Psoas muscle (tissue), 8 donors: ENCODE measurements around the gene CHN1. TPM values are rescaled to one million over a fixed set of nuclear protein-coding genes. Genes with fewer than 3 reads are reported as not detected.

Experiments used
- ATAC-seq, 4 donors: fragments of 200-7000 bp; cut with Tn5 transposase; one replicate each; pipeline ENCODE4 v1.9.1; 2020; ENCODE audit warnings: moderate library complexity in 3 of 4, mild to moderate bottlenecking in 2 of 4
- DNase-seq, 2 donors: peaks; one replicate each; pipeline ENCODE4 v3.0.0-alpha.2; 2020
- H3K27ac ChIP-seq: fragments of 200-600 bp; one replicate; pipeline ENCODE4 v1.8.0; 2022
- H3K27me3 ChIP-seq, 3 donors: fragments of 200-600 bp in 1 of 3; one replicate each; pipeline versions ENCODE4 v1.6.1 to v1.8.0; 2013 to 2022; ENCODE audit warnings: low read length in 2 of 3, mild to moderate bottlenecking in 2 of 3, moderate library complexity in 1 of 3; ENCODE audit not compliant: insufficient read depth in 3 of 3
- H3K36me3 ChIP-seq, 2 donors: fragments of 200-600 bp in 1 of 2; one replicate each; pipeline versions ENCODE4 v1.6.1 to v1.8.0; 2013 to 2022; ENCODE audit warnings: low read depth in 1 of 2, mild to moderate bottlenecking in 1 of 2, moderate library complexity in 1 of 2; ENCODE audit not compliant: insufficient read depth in 1 of 2
- H3K4me1 ChIP-seq: fragments of 200-600 bp; one replicate; pipeline ENCODE4 v1.8.0; 2022
- H3K4me3 ChIP-seq: fragments of 200-600 bp; one replicate; pipeline ENCODE4 v1.8.0; 2022; ENCODE audit warnings: mild to moderate bottlenecking
- H3K9me3 ChIP-seq: fragments of 200-600 bp; one replicate; pipeline ENCODE4 v1.8.0; 2022
- WGBS, 3 donors: extraction: QIAGEN DNeasy Blood & Tissue Kit; methylation state at CpG; one replicate each; pipeline versions ENCODE4 v1.1.6 to v1.1.7; 2013; 5-methylcytosine and 5-hydroxymethylcytosine counted together
- intact Hi-C, 2 donors: fragments of 100-400 bp; cut with DNase I; formaldehyde crosslinking; loops; one replicate each; pipeline versions ENCODE4 v1.11.0 to v1.14.2; 2022
- polyA plus RNA-seq, 3 donors: library from polyadenylated mRNA; stranded (reverse); fragments of 200-250 nt; gene quantifications; one replicate each; pipeline ENCODE4 v1.2.3, GENCODE V29; 2013
- total RNA-seq, 4 donors: library from RNA; stranded (reverse); fragmentation: NEBNext Ultra II Directional in 2 of 4; extraction: Animal tissue kit (Norgen Biotek cat#: 25700) in 2 of 4; gene quantifications; one replicate each; pipeline versions ENCODE4 v1.2.1 to v1.2.4, GENCODE V29; 2021 to 2023
- TF ChIP-seq, protein P1 (sequence below): fragments of 200-600 bp; IDR thresholded peaks from one replicate; pipeline ENCODE4 v1.8.0; 2022; ENCODE audit warnings: antibody characterized with exemption
- donor health status: healthy with polysubstance abuse.
- donor health status: DM: no; HTN: no; CAD: no; lungs with moderate emphysema.
- donor health status: Bipolar disorder and iron deficiency.
- donor health status: healthy.
- donor health status: DM: yes; HTN: yes; CAD: no.
- donor health status: DM: no; HTN: no; CAD: no.
- donor health status: DM: no; HTN: no; CAD: no.
- donor health status: DM: yes; HTN: yes; CAD: no.

Gene CHN1
- total and polyA plus RNA-seq, 7 donors, result 1.8 to 4.2 (median 2.3) TPM

DNA sequence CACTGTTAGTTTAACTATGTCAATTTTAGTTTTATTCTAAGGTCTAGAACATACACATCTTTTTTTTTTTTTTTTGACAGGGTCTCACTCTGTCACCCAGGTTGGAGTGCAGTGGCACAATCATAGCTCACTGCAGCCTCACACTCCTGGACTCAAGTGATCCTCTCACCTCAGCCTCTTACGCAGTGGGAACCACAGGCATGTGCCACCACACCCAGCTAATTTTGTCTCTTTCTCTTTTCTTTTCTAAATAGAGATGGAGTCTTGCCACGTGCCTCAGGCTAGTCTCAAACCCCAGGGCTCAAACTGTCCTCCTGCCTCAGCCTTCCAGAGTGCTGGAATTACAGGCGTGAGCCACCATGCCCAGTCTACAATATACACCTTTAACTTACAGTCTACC lies 171.4 kb downstream of the CHN1 start:
- 95 to 97% (median 96%) methylated on average over 3 of the region's 3 CpGs for WGBS, 3 donors
- intact Hi-C loops, result no loop called here
- ATAC-seq, result no peak
- Histone ChIP-seq H3K9me3 (no peaks in the 10 kb centered on the region), H3K27me3 (no peaks in the 10 kb centered on the region), H3K4me3 (no peak overlapping the region), H3K27ac (no peak overlapping the region), H3K36me3 (no peaks in the 10 kb centered on the region), H3K4me1 (no peaks in the 10 kb centered on the region)
- TF ChIP-seq, protein P1, sequence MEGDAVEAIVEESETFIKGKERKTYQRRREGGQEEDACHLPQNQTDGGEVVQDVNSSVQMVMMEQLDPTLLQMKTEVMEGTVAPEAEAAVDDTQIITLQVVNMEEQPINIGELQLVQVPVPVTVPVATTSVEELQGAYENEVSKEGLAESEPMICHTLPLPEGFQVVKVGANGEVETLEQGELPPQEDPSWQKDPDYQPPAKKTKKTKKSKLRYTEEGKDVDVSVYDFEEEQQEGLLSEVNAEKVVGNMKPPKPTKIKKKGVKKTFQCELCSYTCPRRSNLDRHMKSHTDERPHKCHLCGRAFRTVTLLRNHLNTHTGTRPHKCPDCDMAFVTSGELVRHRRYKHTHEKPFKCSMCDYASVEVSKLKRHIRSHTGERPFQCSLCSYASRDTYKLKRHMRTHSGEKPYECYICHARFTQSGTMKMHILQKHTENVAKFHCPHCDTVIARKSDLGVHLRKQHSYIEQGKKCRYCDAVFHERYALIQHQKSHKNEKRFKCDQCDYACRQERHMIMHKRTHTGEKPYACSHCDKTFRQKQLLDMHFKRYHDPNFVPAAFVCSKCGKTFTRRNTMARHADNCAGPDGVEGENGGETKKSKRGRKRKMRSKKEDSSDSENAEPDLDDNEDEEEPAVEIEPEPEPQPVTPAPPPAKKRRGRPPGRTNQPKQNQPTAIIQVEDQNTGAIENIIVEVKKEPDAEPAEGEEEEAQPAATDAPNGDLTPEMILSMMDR, result no peak
- DNase-seq, result no peak

- Histone ChIP-seq H3K4me1 (no peaks in the 10 kb centered on the region), H3K27ac (no peak overlapping the region), H3K27me3 (no peaks in the 10 kb centered on the region), H3K9me3 (no peaks in the 10 kb centered on the region), H3K4me3 (no peak overlapping the region), H3K36me3 (no peaks in the 10 kb centered on the region)
- intact Hi-C loops, result no loop called here
- TF ChIP-seq, protein P1, result no peak
- DNase-seq, result no peak
- WGBS, 3 donors, result 93 to 95% (median 94%) methylated on average over 6 of the region's 6 CpGs
- ATAC-seq, result no peak
These were observed 174.6 kb downstream of the CHN1 start for GRCh38 chr2:174830561-174830960.

DNA sequence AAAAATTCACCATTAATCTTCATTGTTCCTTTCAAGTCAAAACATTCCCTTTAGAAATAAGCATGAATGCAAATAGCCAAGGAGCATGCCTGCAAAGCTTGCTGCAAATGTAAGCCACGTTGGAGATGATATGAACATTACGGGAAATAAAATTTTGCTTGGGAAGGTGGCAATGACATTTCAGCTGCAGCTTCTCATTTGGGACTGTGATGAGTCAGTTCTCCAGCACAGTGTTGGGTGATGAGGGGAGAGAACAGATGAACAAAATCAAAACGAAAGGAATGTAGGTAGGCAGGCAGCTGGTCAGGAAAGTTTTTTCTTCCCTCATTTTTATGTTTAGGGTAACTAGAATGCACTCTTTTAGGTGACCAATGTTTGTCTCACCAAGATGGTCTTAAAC lies 175.6 kb downstream of the CHN1 start:
- Histone ChIP-seq H3K9me3 (no peaks in the 10 kb centered on the region), H3K4me1 (no peaks in the 10 kb centered on the region), H3K27me3 (no peaks in the 10 kb centered on the region), H3K36me3 (no peaks in the 10 kb centered on the region), H3K27ac (no peak overlapping the region), H3K4me3 (no peak overlapping the region)
- DNase-seq (no peak), ATAC-seq (no peak)
- intact Hi-C loops, result no loop called here
- TF ChIP-seq, protein P1, result no peak
- 64 to 82% (median 73%) methylated on average over 3 of the region's 3 CpGs for WGBS, 3 donors

DNA sequence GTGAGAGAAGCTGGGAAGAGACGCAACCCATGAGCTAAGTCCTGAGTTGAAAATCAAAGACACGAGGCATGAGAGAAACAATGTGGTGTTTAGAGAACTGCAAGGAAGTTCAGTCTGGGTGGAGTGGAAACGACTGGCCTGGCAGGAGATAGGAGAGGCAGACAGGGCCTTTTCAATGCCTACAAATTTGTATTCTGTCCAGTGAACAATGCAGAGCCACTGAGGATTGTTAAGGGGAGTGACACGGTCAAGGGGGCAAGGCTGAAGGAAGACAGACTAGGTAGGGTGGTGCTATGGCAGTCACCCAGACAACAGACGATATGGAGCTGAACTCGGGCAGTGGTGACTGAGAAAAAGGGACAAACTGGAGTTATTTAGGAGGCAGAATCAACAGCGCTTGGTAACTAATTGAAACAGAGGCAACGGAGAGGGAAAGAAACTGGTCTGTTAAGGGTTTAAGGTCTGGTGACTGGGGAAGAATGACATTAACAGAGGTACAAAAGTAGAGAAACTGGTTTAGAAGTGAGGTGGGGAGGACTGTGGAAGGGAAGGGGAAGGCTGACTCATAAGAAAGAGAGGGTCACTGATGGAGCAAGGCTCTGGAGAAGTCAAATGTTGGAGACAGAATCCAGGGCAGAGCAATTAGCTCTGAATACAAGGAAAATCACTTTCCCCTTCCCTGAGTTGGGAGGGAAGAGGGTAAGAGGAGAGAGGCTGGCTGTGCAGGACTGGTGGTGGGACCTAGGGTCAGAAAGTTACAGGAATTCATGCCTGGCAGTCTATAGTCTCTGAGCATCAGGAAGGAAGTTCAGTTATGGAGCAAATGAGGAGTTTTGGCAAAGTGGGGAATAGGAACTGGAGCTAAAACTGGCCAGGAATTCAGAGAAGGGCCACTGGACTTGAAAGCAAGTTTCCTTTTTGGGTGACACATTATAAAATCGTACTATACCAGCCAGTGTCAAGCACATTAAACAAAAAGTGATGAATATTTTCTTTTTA lies 177.5 kb downstream of the CHN1 start:
- TF ChIP-seq, protein P1, result no peak
- ATAC-seq (no peak), DNase-seq (no peak)
- Histone ChIP-seq H3K27me3 (no peaks in the 10 kb centered on the region), H3K4me1 (no peaks in the 10 kb centered on the region), H3K36me3 (no peaks in the 10 kb centered on the region), H3K27ac (no peak overlapping the region), H3K4me3 (no peak overlapping the region), H3K9me3 (no peaks in the 10 kb centered on the region)
- 59 to 64% (median 62%) methylated on average over 9 of the region's 9 CpGs for WGBS, 3 donors
- intact Hi-C loops, result no loop called here
